Measurements from ENCODE around the gene GFRA1. TPM values are rescaled to one million over a fixed set of nuclear protein-coding genes. Genes with fewer than 3 reads are reported as not detected.

Gene GFRA1
- total and polyA plus RNA-seq, 2 donors (not counting 3 experiments of a cell fraction or from before 2014, with no cell fraction given): 0.22 to 0.88 TPM

DNA sequence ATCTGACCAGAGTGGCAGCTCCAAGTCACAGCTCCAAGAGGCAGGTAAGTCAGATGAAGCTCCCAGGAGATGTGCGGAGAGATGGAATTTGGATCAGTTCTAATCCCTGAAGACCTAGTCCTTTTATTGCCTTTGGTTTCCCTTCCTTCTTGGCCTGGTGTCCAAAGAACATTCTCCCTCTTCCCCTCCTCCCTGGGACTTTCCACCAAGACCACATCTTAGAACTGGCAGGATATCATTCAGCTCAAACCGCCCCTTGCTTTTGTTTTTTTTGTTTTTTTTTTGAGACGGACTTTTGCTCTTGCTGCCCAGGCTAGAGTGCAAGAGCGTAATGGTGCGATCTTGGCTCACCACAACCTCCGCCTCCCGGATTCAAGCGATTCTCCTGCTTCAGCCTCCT lies 190.8 kb downstream of the GFRA1 start:
- DNase-seq (ENCODE audit: low read depth, low spot score): no peak
- POLR2A ChIA-PET: no interaction called here
- BruUV-seq (replicated peaks): no TSS peak
- no peak overlapping the region for H3K9ac ChIP-seq (replicated peaks; ENCODE audit: extremely low read depth, insufficient read depth, low read length)
- H4K20me1 ChIP-seq (replicated peaks; ENCODE audit: control insufficient read depth, extremely low read depth, insufficient read depth, low read length): no peaks in the 10 kb centered on the region
- dilution Hi-C loops (cut with MboI; ENCODE audit: extremely low pct_ligation_motif_present, low sequenced_read_pairs): no loop called here
- H3K27ac ChIP-seq (ENCODE audit: insufficient read depth, low read depth, low read length): no peak overlapping the region
- no peak overlapping the region for H3K4me2 ChIP-seq (ENCODE audit: insufficient read depth, low read length)
- no peaks in the 10 kb centered on the region for H3K79me2 ChIP-seq (ENCODE audit: control insufficient read depth, insufficient read depth, low read length)
- intact Hi-C loops (cut with micrococcal nuclease): no loop called here
- H3K36me3 ChIP-seq (ENCODE audit: control insufficient read depth in 2 of 2, extremely low read depth in 1 of 2, insufficient read depth in 2 of 2, low read length in 2 of 2): no peaks in the 10 kb centered on the region
- CTCF ChIA-PET: no interaction called here
- no peak overlapping the region for H3K4me3 ChIP-seq (replicated peaks in 1 of 3; ENCODE audit: insufficient read depth in 1 of 3, low read depth in 1 of 3, low read length in 3 of 3)
- no peaks in the 10 kb centered on the region for H3K9me1 ChIP-seq (replicated peaks; ENCODE audit: control insufficient read depth, extremely low read depth, insufficient read depth, low read length)
- no peak overlapping the region for H2AFZ ChIP-seq (ENCODE audit: low read depth, low read length)
- H3K9me3 ChIP-seq (replicated peaks; ENCODE audit: control insufficient read depth, insufficient read depth, low read length): no peaks in the 10 kb centered on the region
- no peaks in the 10 kb centered on the region for H3K27me3 ChIP-seq (ENCODE audit: control insufficient read depth in 2 of 2, insufficient read depth in 2 of 2, low read length in 2 of 2)
- H3K4me1 ChIP-seq (ENCODE audit: control insufficient read depth, extremely low read depth, insufficient read depth, low read length): no peaks in the 10 kb centered on the region
- FAIRE-seq: no peak
- TF ChIP-seq, protein P1, sequence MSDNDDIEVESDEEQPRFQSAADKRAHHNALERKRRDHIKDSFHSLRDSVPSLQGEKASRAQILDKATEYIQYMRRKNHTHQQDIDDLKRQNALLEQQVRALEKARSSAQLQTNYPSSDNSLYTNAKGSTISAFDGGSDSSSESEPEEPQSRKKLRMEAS (IDR thresholded peaks at IDR 0.05; ENCODE audit: insufficient read depth, insufficient read length): no peak
- TF ChIP-seq JUN (IDR thresholded peaks at IDR 0.05; ENCODE audit: borderline replicate concordance, insufficient read depth, insufficient read length, low read depth) (no peak), EZH2 (IDR thresholded peaks at IDR 0.05; ENCODE audit: borderline replicate concordance, low read depth, low read length, severe bottlenecking) (no peak), FOS (IDR thresholded peaks at IDR 0.05; ENCODE audit: borderline replicate concordance, insufficient read depth, low read length) (no peak), MYC (IDR thresholded peaks at IDR 0.05; ENCODE audit: low read depth, low read length) (no peak), POLR2A (IDR thresholded peaks at IDR 0.05; ENCODE audit: low read depth, low read length) (no peak), POLR2AphosphoS5 (IDR thresholded peaks at IDR 0.05; ENCODE audit: insufficient read depth, low read depth, low read length) (no peak), GATA2 (IDR thresholded peaks at IDR 0.05; ENCODE audit: insufficient read depth, insufficient read length, low read depth, low read length) (no peak)
- TF ChIP-seq, protein P2, sequence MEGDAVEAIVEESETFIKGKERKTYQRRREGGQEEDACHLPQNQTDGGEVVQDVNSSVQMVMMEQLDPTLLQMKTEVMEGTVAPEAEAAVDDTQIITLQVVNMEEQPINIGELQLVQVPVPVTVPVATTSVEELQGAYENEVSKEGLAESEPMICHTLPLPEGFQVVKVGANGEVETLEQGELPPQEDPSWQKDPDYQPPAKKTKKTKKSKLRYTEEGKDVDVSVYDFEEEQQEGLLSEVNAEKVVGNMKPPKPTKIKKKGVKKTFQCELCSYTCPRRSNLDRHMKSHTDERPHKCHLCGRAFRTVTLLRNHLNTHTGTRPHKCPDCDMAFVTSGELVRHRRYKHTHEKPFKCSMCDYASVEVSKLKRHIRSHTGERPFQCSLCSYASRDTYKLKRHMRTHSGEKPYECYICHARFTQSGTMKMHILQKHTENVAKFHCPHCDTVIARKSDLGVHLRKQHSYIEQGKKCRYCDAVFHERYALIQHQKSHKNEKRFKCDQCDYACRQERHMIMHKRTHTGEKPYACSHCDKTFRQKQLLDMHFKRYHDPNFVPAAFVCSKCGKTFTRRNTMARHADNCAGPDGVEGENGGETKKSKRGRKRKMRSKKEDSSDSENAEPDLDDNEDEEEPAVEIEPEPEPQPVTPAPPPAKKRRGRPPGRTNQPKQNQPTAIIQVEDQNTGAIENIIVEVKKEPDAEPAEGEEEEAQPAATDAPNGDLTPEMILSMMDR (IDR thresholded peaks at IDR 0.05; ENCODE audit: extremely low read depth in 1 of 2, insufficient read depth in 1 of 2, low read depth in 1 of 2, low read length in 2 of 2): no peak
